GM21528 (cell line): Measurements from ENCODE around the gene MECP2.

Experiments
- ATAC-seq: cut with Tn5 transposase; IDR thresholded peaks from one replicate; pipeline ENCODE4 v1.9.1; 2021; ENCODE audit warnings: mild to moderate bottlenecking, moderate library complexity; ENCODE audit not compliant: unreplicated experiment, low FRiP score

The MECP2 gene

DNA sequence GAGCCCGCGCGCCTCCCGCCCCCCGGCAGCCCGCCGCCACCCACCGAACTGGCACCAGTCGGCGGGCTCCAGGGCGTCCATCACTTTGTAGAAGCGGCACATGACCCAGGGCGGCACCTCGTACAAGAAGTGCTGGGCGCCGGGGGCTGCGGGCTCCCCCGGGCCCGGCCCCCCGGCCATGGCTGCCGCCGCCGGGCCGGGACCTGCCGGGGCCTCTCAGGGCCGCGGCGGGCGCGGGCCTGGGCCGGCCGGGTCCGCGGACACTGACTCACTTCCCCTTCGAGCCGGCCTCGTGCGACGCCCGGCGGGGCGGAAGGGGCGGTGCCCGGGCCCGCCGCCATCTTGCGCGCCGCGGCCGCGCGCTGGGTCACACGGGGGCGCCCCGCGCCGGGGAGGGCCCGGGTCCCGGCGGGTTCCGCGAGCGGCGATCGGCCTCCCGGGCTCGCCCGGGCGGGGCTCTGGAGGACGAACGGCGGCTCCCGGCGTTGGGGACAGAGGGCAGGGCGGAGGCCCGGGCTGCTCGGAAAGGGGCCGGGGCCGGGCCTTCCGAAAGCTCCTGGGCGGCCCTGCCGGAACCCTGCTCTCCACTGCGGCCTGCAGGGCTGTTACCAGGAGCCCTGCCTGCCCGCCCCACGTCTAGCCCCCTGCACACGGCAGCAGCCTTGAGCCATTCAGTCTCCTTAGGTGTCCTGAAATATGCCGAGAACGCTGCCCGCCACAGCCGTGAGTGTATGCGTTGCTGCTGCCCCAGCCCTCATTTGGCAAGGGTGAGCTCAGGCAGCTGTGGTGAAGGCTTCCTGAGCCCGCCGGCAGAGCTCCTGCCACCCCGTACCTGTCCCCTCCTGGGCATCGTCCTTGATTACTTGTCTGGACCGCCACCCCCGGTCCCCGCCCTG is 77.6 kb downstream of the MECP2 start, which contains the start of gene IRAK1:
Gene IRAK1, minus strand, starts transcription at position 270 of the 896 bp plus-strand sequence. Its CDS starts 90 bp downstream, at position 180.
- ATAC-seq: peak; percentile 47

DNA sequence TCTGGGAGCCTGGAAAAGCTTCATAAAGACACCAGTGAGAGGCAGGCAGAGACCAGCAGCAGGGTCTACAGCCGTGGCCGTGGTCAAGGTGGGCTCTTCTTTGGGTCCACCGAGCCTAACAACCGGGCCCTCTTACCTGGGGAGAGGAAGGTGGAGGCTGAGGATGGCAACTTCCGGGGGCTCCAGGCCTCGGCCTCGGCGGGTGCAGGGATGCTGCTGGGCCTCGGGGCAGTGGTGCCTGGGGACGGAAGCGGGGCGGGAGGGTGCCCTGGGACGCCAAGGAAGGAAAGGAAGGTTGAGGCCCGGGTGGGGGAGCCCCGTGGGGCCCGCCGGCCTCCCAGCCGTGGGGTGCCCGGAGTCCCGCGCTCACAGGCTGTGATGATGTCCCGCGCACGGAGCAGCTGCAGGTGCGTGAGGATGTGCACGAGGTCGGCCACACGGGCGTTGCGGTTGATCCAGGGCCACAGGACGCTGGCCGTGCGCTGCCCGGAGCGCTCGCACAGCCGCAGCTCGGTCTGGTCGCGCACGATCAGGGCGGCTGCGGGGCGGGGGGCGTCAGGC is 78.4 kb downstream of the MECP2 start:
- peak; percentile 8 for ATAC-seq

DNA sequence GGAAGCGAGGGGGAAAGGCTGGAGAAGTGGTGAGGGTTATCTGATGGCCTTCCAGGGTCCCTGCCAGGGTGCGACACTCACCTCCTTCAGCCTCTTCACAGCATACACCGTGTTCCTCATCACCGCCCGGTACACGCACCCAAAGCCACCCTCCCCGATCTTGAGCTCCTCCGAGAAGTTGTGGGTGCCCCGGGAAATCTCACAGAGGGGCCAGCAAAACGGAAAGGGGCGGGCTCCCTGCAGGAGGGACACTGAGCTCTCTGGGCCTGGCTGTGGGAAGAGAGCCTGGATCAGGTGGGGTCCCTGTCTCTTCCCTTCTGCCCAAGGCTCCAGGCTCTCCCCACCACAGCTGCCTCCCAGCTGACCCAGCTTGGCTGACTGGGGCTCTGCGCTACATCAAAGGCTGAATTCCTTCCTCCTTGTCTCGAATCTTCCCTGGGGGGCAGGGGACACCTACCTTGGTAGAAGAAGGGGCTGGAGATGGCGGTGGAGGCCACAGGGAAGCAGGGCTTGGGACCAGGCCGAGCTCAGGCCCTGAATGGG is 78.9 kb downstream of the MECP2 start:
- no peak for ATAC-seq

DNA sequence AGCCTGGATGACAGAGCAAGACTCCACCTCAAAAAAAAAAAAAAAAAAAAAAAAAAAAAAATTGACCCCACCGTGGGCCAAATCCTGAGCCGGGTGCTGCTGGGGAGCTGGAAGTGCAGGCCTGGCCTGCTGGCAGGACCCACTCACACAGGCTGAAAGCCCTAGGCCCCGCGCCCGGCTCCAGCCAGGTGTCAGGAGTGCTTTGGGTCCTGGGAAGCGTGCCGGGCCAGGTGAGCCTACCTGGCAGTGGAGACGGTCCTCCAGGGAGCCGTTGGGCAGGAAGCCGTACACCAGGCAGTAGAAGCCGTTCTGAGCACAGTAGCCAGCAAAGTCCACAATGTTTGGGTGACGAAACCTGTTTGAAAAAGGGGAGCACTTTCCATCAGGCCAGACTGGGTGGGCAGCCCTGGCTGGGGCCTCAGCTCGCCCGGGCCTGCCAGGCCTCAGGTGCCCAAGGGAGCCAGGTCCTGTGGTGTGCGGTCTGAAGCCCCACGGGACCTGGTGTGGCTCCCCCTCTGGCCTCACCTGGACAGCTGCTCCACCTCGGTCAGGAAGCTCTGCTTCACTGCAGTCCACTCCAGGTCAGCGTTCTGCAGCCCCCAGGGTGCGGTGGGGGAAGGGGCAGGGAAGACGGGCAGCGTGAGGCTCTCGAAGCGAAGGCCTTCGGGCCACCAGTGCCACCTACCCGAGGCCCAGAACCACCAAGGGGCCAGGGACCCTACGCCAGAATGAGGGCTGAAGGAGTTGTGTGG is 79.6 kb downstream of the MECP2 start:
- no peak for ATAC-seq

DNA sequence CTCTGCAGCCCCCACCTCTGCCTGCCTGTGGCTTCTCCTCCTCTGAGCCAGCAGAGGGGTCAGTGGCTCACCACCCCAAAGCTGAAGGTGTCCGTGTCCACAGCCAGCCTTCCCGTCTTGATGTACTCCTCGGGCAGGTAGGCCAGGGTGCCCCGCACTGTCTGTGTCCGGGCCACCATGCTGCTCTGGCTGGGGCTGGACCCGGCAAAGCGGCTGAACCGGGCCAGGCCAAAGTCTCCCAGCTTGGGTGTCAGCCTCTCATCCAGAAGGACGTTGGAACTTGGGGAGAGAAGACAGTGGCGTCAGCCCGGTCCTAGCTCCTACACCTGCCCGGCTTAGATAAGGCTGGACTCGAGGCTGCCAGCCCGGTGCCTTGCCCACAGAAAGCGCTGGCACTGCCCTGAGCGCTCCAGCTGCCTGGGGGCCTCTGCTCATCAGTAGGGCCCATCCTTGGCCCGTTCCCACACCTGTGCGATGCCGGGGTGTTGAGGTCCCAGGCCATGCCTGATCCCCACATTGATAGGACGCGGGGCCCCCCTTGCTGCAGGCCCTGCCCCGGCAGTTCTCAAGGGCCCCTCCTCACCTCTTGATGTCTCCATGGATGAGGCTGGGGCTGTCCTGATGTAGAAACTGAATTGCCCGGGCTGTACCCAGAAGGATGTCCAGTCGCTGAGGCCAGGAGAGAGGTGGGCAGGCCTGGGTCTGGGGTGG is 81.0 kb downstream of the MECP2 start:
- ATAC-seq: no peak

DNA sequence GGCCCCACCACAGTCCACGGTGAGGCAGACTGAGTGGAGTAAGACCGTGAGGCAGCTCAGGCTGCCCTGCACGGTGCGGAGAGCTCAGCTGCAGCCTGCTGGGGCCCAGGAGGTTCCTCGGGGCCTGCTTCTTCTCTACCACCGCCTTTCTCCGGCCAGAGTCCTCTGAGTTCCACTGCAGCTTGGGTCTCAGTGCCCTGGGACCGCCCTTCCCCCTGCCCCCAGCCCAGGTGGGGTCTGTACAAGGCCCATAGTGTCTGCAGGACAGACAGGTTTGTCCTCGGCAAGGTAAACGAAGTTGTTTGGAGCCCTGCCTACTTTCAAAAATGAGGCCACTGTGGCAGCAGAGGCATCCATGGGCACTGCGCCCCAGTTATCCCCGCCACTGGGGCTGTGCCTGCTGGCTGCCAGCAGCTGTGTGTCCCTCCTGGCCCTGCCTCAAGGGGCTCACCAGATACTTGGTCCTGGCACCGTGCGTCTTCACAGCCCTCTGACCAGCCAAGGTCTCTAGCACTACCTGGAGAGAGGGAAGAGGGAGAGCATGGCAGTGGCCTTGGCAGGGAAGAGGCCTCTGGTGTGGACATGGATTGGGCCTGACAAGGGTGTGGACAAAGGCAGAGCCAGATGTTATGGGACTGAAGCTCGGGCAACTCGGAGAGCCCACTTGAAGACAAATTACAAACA is 81.8 kb downstream of the MECP2 start:
- ATAC-seq: no peak

DNA sequence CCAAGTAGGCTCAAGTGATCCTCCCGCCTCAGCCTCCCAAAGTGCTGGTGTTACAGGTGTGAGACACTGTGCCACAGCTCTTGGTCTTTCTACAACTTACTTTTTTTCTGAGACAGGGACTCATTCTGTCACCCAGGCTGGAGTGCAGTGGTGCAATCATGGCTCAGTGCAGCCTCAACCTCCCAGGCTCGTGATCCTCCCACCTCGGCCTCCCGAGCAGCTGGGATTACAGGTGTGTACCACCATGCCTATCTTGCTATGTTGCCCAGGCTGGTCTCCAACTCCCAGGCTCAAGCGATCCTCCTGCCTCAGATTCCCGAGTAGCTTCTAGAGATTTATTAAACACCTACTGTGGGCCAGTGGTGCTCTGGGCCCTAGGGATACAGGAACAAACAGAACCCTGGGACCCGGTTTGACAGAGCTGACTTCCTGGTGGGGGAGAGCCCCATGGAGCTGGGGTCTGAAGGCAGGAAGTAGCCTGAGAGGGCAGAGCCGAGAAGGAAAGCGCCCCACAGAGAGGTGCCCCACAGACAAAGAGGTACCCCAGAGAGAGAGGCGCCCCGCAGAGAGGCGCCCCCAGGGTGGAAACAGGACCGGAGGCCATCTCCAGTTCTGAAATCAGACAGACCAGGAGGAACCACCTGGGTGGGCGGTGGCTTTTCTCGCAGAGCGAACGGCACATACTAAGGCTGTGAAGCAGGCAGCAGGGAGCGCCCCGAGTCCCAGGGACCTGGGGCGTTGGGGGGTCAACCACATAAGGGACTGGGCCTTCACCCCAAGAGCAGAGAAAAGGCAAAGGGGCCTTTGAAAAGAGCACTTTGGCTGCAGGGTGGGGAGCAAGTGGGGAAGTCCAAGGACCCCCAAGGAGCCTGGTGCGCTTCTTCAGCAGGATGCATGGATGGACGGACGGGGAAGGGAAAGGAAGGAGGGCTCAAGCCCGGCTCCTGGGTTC is 82.8 kb downstream of the MECP2 start:
- no peak for ATAC-seq

DNA sequence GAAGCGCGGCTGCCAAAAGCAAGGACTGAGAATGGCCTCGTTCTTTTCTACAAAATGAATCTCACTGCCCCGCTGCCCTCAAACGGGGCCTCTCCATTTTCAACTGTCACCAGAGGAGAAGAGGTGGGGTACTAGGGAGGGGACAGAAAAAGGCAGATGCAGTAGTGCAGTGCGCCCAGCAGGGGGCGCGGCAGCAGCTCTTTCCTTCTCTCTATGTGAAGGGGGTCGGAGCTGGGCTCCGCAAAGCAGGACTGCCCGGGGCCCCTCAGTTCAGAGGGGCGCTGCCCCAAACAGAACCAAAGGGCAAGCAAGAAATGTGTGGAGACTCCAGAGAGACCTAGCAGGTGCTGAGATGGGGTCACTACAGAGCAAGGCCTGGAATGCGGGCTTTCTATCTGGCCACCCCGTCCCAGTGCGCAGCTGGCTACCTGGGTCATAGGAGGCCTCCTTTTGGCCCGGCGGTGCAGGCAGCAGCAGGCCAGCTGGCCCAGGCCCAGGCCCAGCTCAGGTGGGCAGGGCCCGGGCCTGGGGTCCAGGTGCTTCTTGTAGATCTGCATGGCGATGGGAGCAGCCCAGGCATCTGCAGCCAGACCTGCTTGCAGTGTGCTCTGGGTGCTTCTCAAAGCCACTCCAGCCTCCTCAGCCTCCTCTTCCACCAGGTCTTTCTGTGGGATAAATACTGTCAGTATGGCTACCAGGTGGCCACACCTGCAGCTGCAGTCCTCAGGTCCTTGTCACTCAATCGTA is 83.7 kb downstream of the MECP2 start:
- no peak for ATAC-seq

DNA sequence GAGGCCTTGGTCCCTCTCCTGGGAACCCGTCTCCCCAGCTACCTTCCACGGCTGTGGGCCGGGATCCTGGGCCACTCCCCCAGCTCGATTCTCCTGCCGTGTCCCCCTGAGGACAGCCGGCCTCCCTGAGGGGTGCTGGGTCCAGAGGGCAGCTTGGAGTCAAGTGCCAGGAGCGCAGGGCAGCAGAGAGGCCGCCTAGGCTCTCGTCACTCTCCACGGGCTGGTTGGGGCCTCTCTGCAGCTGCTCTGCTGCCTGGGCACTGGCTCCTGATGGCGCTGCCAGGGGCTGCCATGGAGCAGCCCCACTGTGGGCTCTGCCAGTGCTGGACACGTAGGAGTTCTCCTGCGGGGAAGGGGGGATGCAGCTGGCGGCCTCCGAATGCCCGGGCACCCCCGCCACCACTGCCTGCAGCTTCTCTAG is 84.5 kb downstream of the MECP2 start:
- ATAC-seq: no peak

DNA sequence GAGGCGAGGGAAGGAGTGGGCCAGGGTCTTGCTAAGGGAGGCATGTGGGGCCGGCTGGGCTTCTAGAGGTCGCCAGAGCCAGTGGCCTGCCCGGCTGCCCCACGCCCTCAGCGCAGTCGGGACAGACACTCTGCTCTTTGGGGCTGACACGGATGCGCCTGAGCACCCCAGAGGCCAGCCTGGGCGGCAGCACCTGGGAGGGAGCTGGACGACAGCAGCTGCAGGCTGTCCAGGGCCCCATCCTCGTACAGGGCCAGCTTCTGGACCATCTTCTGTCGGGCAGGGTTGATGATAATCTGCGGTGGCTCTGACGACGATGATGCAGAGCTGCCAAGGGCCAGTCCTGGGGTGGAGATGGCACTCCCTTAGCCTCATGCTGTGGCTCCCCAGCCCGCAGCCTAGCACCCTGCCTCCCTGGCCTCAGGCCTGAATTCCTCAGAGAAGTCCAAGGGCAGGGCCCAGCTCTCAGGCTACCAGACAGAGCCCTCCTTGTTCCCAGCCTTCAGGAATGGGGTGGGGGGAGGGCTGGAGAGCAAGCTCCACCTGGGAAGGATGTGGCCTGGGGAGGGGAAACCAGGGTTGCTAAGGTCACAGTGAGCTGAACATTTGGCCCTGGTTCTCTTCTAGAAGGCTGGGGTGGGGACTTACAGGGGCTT is 85.1 kb downstream of the MECP2 start:
- no peak for ATAC-seq

DNA sequence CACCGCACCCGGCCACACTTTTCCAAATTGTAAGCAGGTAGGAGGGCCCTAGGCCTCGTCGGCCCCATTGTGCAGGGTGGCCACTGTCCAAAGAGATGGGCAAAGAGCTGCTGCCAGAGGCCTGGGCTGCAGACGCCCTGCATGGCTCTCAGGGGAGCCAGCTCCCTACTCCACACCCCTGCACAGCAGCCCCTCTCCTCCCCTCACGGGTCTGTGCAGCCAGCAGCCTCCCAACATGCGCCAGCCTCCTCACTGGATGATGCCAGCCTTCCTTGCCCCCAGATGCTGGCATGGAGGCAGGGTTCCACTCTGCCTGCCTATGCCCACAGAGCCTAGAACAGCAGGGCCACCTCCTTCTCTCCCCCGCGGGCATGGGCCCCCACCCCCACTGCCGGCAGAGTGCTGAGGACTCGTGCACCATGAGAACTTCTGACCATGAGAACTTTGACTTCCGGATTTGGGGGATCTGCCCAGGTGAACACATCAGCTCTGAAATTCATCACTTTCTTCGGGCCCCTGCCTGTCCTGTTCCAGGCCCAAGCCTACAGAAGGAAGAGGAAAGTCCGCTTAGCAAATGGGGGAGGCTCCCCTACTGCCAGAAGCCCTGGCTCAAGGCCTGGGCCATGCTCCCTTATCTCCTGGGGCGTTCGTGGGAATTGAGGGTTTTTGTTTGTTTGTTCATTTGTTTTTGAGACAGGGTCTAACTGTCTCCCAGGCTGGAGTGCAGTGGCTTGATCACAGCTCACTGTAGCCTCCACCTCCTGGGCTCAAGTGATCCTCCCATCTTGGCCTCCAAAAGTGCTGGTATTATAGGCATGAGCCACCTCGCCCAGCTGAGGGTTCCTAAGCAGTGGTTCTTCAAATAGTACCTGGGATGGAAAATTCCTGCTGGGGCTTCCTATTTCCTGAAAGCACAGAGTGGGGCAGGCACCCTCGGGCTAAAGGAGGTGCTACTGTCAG is 85.9 kb downstream of the MECP2 start:
- ATAC-seq: no peak

DNA sequence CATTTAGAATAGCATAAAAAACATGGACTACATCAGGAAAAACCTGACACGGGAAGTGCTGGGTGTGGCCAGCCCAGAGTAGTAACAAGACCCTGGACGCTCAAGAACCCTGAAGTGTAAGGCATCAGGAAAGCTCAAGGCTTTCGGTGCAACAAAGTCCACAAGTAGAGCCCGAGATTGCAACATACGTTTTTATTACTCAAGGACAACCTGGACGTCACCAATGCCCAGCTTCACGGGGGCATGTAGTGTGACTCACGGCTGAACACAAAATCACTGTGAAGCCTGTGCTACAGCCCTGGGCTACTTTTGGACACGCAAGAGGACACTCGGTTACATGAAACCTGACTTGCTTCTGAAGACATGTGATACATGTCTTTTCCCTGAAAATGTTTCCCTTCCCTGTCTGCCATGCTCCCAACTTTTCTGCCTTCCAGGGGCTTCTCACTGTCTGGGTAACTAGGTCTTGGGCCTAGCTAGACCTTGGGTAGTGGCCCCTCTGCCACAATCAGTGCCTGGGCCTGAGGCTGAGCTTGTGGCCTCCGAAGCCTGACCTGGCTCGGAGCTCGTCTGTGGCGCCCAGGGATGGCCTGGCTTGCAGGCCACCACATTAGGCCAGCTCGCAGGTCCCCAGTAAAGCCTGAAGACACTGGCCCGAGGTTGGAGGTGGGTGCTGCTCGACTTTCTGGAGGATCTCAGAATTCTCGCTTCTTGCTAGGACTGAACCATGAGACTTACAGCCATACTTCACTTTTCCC is 87.0 kb downstream of the MECP2 start:
- no peak for ATAC-seq

DNA sequence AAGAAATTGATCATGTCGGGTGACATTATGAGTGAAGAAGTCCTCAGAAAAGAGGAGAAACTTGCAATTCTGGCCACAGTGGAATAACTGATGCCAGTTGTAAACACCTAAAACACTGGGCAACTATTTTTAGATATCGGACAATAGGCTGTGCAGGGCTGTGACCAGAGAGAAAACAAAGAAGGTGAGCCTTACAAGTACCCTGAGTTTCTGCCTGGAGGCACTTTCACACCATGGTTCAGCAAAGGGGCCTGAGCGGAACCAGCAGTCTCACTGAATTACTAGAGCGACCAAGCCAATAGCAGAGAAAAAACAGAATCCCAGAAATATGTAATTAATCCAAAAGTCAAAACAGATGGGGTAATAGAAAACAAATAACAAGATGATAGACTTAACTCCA is 89.0 kb downstream of the MECP2 start:
- no peak for ATAC-seq

DNA sequence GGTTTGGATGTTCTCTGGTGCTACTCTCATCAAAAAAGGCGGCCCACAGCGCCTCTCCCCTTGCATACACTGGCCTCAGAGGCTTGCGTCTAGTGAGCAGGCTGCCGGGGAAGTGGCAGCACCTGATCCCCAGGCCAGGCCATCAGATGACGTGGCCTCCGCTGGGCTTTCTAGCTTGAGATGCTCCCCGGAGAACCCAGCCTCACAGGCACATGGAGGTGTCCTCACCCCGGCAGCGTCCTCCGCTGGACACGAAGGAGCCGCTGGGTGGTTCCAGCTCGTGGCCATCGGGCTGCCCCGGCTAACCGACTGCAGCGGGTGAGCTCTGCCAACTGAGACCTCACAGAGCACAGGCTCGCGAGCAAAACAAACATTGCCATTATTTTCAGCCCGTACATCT is 90.6 kb downstream of the MECP2 start:
- no peak for ATAC-seq

DNA sequence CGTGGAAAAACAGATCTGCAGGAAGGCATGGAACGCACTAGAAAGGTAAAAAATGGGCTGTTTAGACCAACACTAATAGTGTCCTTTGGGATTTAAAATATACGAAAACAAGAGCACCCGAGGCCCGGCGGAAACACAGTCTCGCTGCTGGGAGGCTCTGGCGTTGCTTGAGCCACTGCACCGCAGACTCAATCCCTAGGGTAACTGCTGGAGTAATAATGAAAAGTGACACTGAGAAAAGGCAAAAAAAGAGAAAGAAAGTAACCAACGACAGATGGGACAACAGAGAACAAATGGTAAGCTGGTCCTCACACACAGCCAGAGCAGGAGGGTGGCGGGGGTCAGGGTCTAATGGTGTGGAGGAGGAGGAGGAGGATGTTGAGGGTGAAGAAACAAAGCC is 93.2 kb downstream of the MECP2 start:
- no peak for ATAC-seq
